Measurements from ENCODE around the gene FBXO38. TPM values are rescaled to one million over a fixed set of nuclear protein-coding genes. Genes with fewer than 3 reads are reported as not detected.

The FBXO38 gene, protein sequence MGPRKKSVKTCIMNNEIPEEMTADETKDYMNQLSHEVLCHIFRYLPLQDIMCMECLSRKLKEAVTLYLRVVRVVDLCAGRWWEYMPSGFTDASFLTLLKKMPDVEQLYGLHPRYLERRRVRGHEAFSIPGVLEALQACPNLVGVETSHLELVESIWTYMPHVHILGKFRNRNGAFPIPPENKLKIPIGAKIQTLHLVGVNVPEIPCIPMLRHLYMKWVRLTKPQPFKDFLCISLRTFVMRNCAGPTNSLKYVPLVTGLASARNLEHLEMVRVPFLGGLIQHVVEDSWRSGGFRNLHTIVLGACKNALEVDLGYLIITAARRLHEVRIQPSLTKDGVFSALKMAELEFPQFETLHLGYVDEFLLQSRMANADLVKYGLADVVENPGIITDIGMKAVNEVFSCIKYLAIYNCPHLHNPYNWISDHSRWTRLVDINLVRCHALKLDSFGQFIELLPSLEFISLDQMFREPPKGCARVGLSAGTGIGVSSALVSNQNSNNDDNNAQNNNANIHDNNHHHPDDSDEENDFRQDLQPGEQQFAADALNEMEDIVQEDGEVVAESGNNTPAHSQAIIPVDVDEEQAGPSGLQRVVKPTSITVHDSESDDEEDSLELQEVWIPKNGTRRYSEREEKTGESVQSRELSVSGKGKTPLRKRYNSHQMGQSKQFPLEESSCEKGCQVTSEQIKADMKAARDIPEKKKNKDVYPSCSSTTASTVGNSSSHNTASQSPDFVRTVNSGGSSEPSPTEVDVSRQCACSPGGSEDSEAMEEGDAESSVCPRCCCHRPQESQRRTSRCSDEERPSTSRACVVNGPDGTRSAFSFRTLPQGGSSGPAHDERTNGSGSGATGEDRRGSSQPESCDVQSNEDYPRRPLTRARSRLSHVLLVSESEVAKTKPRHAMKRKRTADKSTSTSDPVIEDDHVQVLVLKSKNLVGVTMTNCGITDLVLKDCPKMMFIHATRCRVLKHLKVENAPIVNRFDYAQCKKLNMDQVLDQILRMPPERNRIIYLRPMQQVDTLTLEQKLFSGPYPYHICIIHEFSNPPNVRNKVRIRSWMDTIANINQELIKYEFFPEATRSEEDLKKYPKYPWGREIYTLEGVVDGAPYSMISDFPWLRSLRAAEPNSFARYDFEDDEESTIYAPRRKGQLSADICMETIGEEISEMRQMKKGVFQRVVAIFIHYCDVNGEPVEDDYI
- total RNA-seq (10 to 100 TPM; 36.7 to 42.4 TPM), polyA plus RNA-seq (22.4 TPM)

- H3K9me3 ChIP-seq (ENCODE audit: low read length) = no peaks in the 10 kb centered on the region
- no peaks in the 10 kb centered on the region for H3K27me3 ChIP-seq (ENCODE audit: insufficient read depth, low read length, poor library complexity, severe bottlenecking)
- DNase-seq = peak; percentile 92 to 99 (median 97)
- peak within 1 kb of the TSS; percentile 87 to 100 (median 98) for H3K27ac Mint-ChIP-seq
- CTCF ChIA-PET = no interaction called here
- H3K4me3 Mint-ChIP-seq = peak within 1 kb of the TSS; percentile 86 to 98 (median 91)
- peak within 1 kb of the TSS; percentile 98 for H3K27ac ChIP-seq (ENCODE audit: low read depth, low read length)
- peaks cover 9 to 34% (median 11%) of the 10 kb centered on the region in 3 donors for H3K36me3 Mint-ChIP-seq
- H3K4me1 Mint-ChIP-seq = peaks cover 50 to 70% (median 60%) of the 10 kb centered on the region in 3 donors
- peaks cover 0 to 1% of the 10 kb centered on the region in 2 donors for H3K27me3 Mint-ChIP-seq
- H3K9me3 Mint-ChIP-seq = no peaks in the 10 kb centered on the region
- H3K4me1 ChIP-seq (ENCODE audit: insufficient read depth, low read length) = peaks cover 42% of the 10 kb centered on the region
- POLR2A ChIA-PET = no interaction called here
- H3K4me3 ChIP-seq (ENCODE audit: low read length) = peak within 1 kb of the TSS; percentile 90
- H3K36me3 ChIP-seq (ENCODE audit: insufficient read depth, low read length) = no peaks in the 10 kb centered on the region
These were observed at the start of gene FBXO38 for GRCh38 chr5:148383564-148384379. Gene FBXO38 (plus strand): TSS chr5:148383958. CDS start chr5:148394777, 10,819 bp downstream.

GRCh38 chr5:148335259-148335658, 48.5 kb upstream of the FBXO38 start, which contains the start of gene SPINK9:
Gene SPINK9 (plus strand): TSS chr5:148335559. CDS start chr5:148335614, 55 bp downstream.
- H3K4me3 Mint-ChIP-seq = no peak within 1 kb of the TSS
- Histone ChIP-seq H3K36me3 (ENCODE audit: insufficient read depth, low read length) (no peaks in the 10 kb centered on the region), H3K27me3 (ENCODE audit: insufficient read depth, low read length, poor library complexity, severe bottlenecking) (no peaks in the 10 kb centered on the region), H3K4me3 (ENCODE audit: low read length) (no peak within 1 kb of the TSS), H3K27ac (ENCODE audit: low read depth, low read length) (no peak within 1 kb of the TSS), H3K4me1 (ENCODE audit: insufficient read depth, low read length) (no peaks in the 10 kb centered on the region), H3K9me3 (ENCODE audit: low read length) (no peaks in the 10 kb centered on the region)
- H3K27ac Mint-ChIP-seq = no peak within 1 kb of the TSS
- POLR2A ChIA-PET = no interaction called here
- peaks cover 0 to 4% (median 0%) of the 10 kb centered on the region in 3 donors for H3K36me3 Mint-ChIP-seq
- no peak for DNase-seq
- no peaks in the 10 kb centered on the region for H3K4me1 Mint-ChIP-seq
- peaks cover 0 to 8% of the 10 kb centered on the region in 2 donors for H3K27me3 Mint-ChIP-seq
- H3K9me3 Mint-ChIP-seq = peaks cover 4 to 13% (median 5%) of the 10 kb centered on the region in 5 donors
- CTCF ChIA-PET = no interaction called here

- Mint-ChIP-seq H3K36me3 (peaks cover 0 to 6% (median 0%) of the 10 kb centered on the region in 3 donors), H3K9me3 (peaks cover 0 to 3% (median under 1%) of the 10 kb centered on the region in 5 donors), H3K27ac (no peak overlapping the region), H3K4me1 (no peaks in the 10 kb centered on the region), H3K27me3 (peaks cover 0 to 7% of the 10 kb centered on the region in 2 donors), H3K4me3 (no peak overlapping the region)
- ChIA-PET CTCF (no interaction called here), POLR2A (no interaction called here)
- DNase-seq = no peak
- Histone ChIP-seq H3K4me3 (ENCODE audit: low read length) (no peak overlapping the region), H3K36me3 (ENCODE audit: insufficient read depth, low read length) (no peaks in the 10 kb centered on the region), H3K9me3 (ENCODE audit: low read length) (no peaks in the 10 kb centered on the region), H3K4me1 (ENCODE audit: insufficient read depth, low read length) (no peaks in the 10 kb centered on the region), H3K27me3 (ENCODE audit: insufficient read depth, low read length, poor library complexity, severe bottlenecking) (no peaks in the 10 kb centered on the region), H3K27ac (ENCODE audit: low read depth, low read length) (no peak overlapping the region)
These were observed 46.9 kb upstream of the FBXO38 start for GRCh38 chr5:148336704-148337435.

- Histone ChIP-seq H3K27ac (ENCODE audit: low read depth, low read length) (no peak overlapping the region), H3K4me1 (ENCODE audit: insufficient read depth, low read length) (no peaks in the 10 kb centered on the region), H3K27me3 (ENCODE audit: insufficient read depth, low read length, poor library complexity, severe bottlenecking) (no peaks in the 10 kb centered on the region), H3K4me3 (ENCODE audit: low read length) (no peak overlapping the region), H3K36me3 (ENCODE audit: insufficient read depth, low read length) (no peaks in the 10 kb centered on the region), H3K9me3 (ENCODE audit: low read length) (no peaks in the 10 kb centered on the region)
- H3K27ac Mint-ChIP-seq = no peak overlapping the region
- peaks cover 0 to 8% (median 0%) of the 10 kb centered on the region in 3 donors for H3K36me3 Mint-ChIP-seq
- peaks cover 0 to 2% of the 10 kb centered on the region in 2 donors for H3K27me3 Mint-ChIP-seq
- H3K4me3 Mint-ChIP-seq = no peak overlapping the region
- no peak for DNase-seq
- H3K9me3 Mint-ChIP-seq = peaks cover 0 to 5% (median 0%) of the 10 kb centered on the region in 5 donors
- ChIA-PET POLR2A (no interaction called here), CTCF (no interaction called here)
- no peaks in the 10 kb centered on the region for H3K4me1 Mint-ChIP-seq
These were observed 41.2 kb upstream of the FBXO38 start for GRCh38 chr5:148342371-148343045.

DNA sequence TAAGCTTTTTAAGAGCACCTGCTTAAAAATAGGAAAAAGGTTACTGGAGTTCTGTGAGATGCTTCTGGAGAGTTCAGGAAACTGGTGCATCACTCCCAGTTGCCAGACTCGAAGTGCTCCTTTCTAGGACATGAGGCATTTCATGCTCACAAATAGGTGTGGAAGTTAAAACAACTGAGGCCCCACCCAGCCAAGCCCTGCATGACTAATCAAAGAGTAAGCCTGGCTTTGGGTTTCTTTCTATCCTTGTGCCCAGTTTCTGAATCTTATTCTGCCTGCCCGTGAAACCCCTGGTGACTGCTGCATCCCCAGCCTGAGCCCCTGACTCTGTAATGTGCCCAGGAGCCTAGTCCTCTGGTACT, 40.7 kb upstream of the FBXO38 start:
- Histone ChIP-seq H3K9me3 (ENCODE audit: low read length) (no peaks in the 10 kb centered on the region), H3K36me3 (ENCODE audit: insufficient read depth, low read length) (no peaks in the 10 kb centered on the region), H3K4me1 (ENCODE audit: insufficient read depth, low read length) (no peaks in the 10 kb centered on the region), H3K27me3 (ENCODE audit: insufficient read depth, low read length, poor library complexity, severe bottlenecking) (no peaks in the 10 kb centered on the region), H3K27ac (ENCODE audit: low read depth, low read length) (no peak overlapping the region), H3K4me3 (ENCODE audit: low read length) (no peak overlapping the region)
- POLR2A ChIA-PET = no interaction called here
- H3K36me3 Mint-ChIP-seq = peaks cover 0 to 8% (median 0%) of the 10 kb centered on the region in 3 donors
- H3K9me3 Mint-ChIP-seq = peaks cover 0 to 5% (median 0%) of the 10 kb centered on the region in 5 donors
- CTCF ChIA-PET = no interaction called here
- DNase-seq = no peak
- no peak overlapping the region for H3K4me3 Mint-ChIP-seq
- peaks cover 0 to 2% of the 10 kb centered on the region in 2 donors for H3K27me3 Mint-ChIP-seq
- H3K27ac Mint-ChIP-seq = no peak overlapping the region
- H3K4me1 Mint-ChIP-seq = no peaks in the 10 kb centered on the region

- Histone ChIP-seq H3K9me3 (ENCODE audit: low read length) (no peaks in the 10 kb centered on the region), H3K36me3 (ENCODE audit: insufficient read depth, low read length) (no peaks in the 10 kb centered on the region), H3K4me1 (ENCODE audit: insufficient read depth, low read length) (no peaks in the 10 kb centered on the region), H3K27me3 (ENCODE audit: insufficient read depth, low read length, poor library complexity, severe bottlenecking) (no peaks in the 10 kb centered on the region), H3K27ac (ENCODE audit: low read depth, low read length) (no peak overlapping the region), H3K4me3 (ENCODE audit: low read length) (no peak overlapping the region)
- ChIA-PET CTCF (no interaction called here), POLR2A (no interaction called here)
- Mint-ChIP-seq H3K27me3 (peaks cover 0 to 2% of the 10 kb centered on the region in 2 donors), H3K9me3 (peaks cover 0 to 5% (median 0%) of the 10 kb centered on the region in 5 donors), H3K4me1 (no peaks in the 10 kb centered on the region), H3K36me3 (peaks cover 0 to 8% (median 0%) of the 10 kb centered on the region in 3 donors), H3K27ac (no peak overlapping the region), H3K4me3 (no peak overlapping the region)
- DNase-seq = no peak
These were observed 39.9 kb upstream of the FBXO38 start for GRCh38 chr5:148343603-148344487.

Measured in CD8-positive, alpha-beta memory T cell (primary cell).